Ovary (tissue), 9 donors: ENCODE measurements around the gene LRRC27. TPM values are rescaled to one million over a fixed set of nuclear protein-coding genes. Genes with fewer than 3 reads are reported as not detected.

Experiments
- DNase-seq, 5 donors: peaks; one replicate each; pipeline ENCODE4 v3.0.0-alpha.2; 2019 to 2020
- H3K27ac ChIP-seq, 2 donors: fragments of 200-600 bp; one replicate each; pipeline versions ENCODE4 v1.5.1 to v1.8.0; 2019 to 2022
- H3K27me3 ChIP-seq: fragments of 200-600 bp; one replicate; pipeline ENCODE4 v1.8.0; 2022
- H3K36me3 ChIP-seq: fragments of 200-600 bp; sonication (generic); one replicate; pipeline ENCODE4 v1.5.1; 2019
- H3K4me1 ChIP-seq: one replicate; pipeline ENCODE4 v1.8.1; 2013; ENCODE audit warnings: mild to moderate bottlenecking, moderate library complexity; ENCODE audit not compliant: insufficient read depth
- H3K4me3 ChIP-seq: fragments of 200-600 bp; sonication (generic); one replicate; pipeline ENCODE4 v1.5.1; 2017
- H3K9me3 ChIP-seq, 2 donors: fragments of 200-600 bp in 1 of 2; sonication (generic) in 1 of 2; one replicate each; pipeline versions ENCODE4 v1.5.1 to v1.8.1; 2013 to 2019; ENCODE audit warnings: mild to moderate bottlenecking in 1 of 2, moderate library complexity in 1 of 2
- EP300 ChIP-seq: sonication (generic); formaldehyde crosslinking; IDR thresholded peaks from one replicate; pipeline ENCODE4 v1.6.1; 2017; ENCODE audit warnings: antibody characterized with exemption
- POLR2A ChIP-seq: fragments of 450-650 bp; IDR thresholded peaks from one replicate; pipeline ENCODE4 v1.6.1; 2017; ENCODE audit warnings: antibody characterized with exemption, mild to moderate bottlenecking, moderate library complexity
- WGBS, 3 donors: extraction: QIAGEN DNeasy Blood & Tissue Kit in 1 of 3; methylation state at CpG; one replicate each; pipeline versions ENCODE4 v1.1.5 to v1.1.7; 2013 to 2017; 5-methylcytosine and 5-hydroxymethylcytosine counted together
- intact Hi-C, 4 donors: fragments of 100-400 bp; cut with DNase I; formaldehyde crosslinking; loops; one replicate each; pipeline versions ENCODE4 v1.11.0 to v1.15.1; 2022 to 2023
- polyA plus RNA-seq, 2 donors: library from polyadenylated mRNA; stranded (reverse); fragments of 200-250 nt in 1 of 2; fragments of 350-450 nt in 1 of 2; fragmentation: Illumina TruSeq in 1 of 2; extraction: RNeasy Lipid Tissue Mini Kit (QIAGEN cat#74804) in 1 of 2; gene quantifications; one replicate each; pipeline ENCODE4 v1.2.3, GENCODE V29; 2013 to 2014
- total RNA-seq, 7 donors: library from RNA; depleted of rRNA in 2 of 7; stranded (reverse); fragments of >200 nt in 2 of 7; fragmentation: NEBNext Ultra II Directional in 3 of 7; extraction: Animal tissue kit (Norgen Biotek cat#: 25700) in 3 of 7; gene quantifications; one replicate each; pipeline versions ENCODE4 v1.1.0 to v1.2.4, GENCODE V29; 2016 to 2023
- TF ChIP-seq, protein P1 (sequence below), 3 donors: fragments of 450-650 bp in 2 of 3; fragments of 200-600 bp in 1 of 3; IDR thresholded peaks; one replicate each; pipeline versions ENCODE4 v1.5.1 to v1.8.0; 2016 to 2022; ENCODE audit warnings: antibody characterized with exemption in 3 of 3, mild to moderate bottlenecking in 1 of 3
- donor health status: DM: no; HTN: no; CAD: no; lungs with moderate emphysema.
- donor health status: DM: no; HTN: no; CAD: no.
- donor health status: Bipolar disorder and iron deficiency.
- donor health status: DM: yes; HTN: yes; CAD: no.
- donor health status: DM: no; HTN: no; CAD: no.
- donor health status: DM: yes; HTN: yes; CAD: no.

LRRC27 gene
- total and polyA plus RNA-seq, 9 donors: 7.4 to 12.3 (median 9.3) TPM

DNA sequence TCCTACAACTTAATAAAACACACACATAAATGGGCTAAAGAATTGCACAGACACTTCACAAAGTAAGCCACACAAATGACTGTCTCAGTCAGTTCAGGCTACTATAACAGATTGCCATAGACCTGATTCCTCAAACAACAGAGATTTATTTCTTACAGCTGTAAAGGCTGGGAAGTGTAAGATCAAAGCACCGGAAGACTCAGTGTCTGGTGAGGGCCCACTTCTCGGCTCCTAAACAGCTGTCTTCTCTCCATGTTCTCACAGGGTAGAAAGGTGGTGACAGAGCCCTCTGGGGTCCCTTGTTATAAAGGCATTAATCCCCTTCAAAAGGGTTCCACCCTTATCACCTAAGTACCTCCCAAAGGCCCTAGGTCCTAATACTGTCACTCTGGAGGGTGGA, 42.6 kb upstream of the LRRC27 start:
- DNase-seq: no peak
- Histone ChIP-seq H3K27ac (no peak overlapping the region), H3K36me3 (no peaks in the 10 kb centered on the region), H3K27me3 (no peaks in the 10 kb centered on the region), H3K4me1 (no peaks in the 10 kb centered on the region), H3K9me3 (no peaks in the 10 kb centered on the region), H3K4me3 (no peak overlapping the region)
- TF ChIP-seq POLR2A: no peak
- WGBS, 3 donors: 61 to 74% (median 61%) methylated on average over 2 of the region's 2 CpGs
- intact Hi-C loops: no loop called here

DNA sequence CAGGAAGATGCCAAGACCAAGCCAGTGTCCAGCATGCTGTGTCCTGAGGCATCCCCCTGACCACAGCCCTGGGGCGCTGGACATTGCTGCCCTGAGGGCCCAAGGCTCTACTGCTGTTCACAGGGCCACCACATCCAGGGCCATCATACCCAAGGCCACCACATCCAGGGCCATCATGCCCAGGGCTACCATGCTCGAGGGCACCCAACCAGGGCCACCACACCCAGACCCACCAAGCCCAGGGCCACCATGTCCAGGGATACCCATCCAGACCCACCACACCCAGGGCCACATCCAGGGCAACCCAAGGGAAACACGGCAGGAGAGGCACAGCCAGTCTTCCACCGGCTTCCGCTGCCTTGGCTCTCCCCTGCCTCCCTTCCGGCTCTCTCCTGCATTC, 41.4 kb upstream of the LRRC27 start:
- Histone ChIP-seq H3K27me3 (no peaks in the 10 kb centered on the region), H3K4me3 (no peak overlapping the region), H3K4me1 (no peaks in the 10 kb centered on the region), H3K36me3 (no peaks in the 10 kb centered on the region), H3K27ac (no peak overlapping the region), H3K9me3 (no peaks in the 10 kb centered on the region)
- DNase-seq: peak in 1 of 5 donors; percentile 12
- TF ChIP-seq POLR2A (no peak), EP300 (no peak)
- TF ChIP-seq, protein P1, sequence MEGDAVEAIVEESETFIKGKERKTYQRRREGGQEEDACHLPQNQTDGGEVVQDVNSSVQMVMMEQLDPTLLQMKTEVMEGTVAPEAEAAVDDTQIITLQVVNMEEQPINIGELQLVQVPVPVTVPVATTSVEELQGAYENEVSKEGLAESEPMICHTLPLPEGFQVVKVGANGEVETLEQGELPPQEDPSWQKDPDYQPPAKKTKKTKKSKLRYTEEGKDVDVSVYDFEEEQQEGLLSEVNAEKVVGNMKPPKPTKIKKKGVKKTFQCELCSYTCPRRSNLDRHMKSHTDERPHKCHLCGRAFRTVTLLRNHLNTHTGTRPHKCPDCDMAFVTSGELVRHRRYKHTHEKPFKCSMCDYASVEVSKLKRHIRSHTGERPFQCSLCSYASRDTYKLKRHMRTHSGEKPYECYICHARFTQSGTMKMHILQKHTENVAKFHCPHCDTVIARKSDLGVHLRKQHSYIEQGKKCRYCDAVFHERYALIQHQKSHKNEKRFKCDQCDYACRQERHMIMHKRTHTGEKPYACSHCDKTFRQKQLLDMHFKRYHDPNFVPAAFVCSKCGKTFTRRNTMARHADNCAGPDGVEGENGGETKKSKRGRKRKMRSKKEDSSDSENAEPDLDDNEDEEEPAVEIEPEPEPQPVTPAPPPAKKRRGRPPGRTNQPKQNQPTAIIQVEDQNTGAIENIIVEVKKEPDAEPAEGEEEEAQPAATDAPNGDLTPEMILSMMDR (IDR thresholded peaks at IDR 0.05): no peak
- intact Hi-C loops: no loop called here
- 93 to 96% (median 94%) methylated on average over 6 of the region's 6 CpGs for WGBS, 3 donors

GRCh38 chr10:132291826-132292225, 40.2 kb upstream of the LRRC27 start:
- WGBS, 3 donors: 77 to 86% (median 80%) methylated on average over 5 of the region's 5 CpGs
- no peaks in the 10 kb centered on the region for H3K36me3 ChIP-seq
- H3K4me1 ChIP-seq: no peaks in the 10 kb centered on the region

DNA sequence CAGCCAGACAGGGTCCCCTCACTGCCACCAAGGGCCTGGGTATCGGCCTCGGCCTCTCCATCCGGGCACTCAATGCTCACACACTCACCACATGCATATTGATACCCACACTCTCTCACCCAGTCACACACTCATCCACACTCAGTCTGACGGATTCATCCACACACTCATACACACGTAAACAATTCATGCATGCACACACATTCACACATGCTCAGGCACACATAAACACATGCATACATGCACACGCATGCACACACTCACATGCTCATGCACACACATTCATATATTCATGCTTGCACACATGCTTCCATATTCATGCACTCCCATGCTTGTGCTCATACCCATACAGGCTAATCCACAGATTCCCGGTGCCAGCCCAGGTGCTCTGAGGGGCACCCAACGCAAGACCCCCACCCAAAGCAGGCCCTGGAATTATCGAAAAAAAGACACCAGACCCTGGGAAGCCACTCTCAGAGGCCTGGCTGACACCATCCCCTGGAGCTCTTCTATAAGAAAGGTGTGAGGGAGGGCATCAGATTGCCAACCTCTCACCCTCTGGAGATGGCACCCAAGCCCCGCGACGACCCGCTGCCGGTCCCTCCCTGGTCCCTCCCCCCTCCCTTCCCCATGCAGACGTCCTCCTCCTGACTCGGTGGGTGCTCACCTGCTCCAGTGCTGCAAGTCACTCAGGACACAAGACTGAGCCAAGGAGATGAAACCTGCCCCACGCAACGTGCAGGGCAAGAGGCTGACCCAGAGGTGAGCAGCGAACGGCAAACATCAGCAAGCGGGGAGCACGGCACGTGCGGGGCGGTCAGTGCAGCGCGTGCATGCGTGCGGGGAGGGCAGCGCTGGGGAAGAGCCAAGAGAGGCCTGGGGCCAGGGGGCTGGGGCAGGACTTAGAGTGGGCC, 39.4 kb upstream of the LRRC27 start:
- no peaks in the 10 kb centered on the region for H3K36me3 ChIP-seq
- TF ChIP-seq POLR2A: no peak
- TF ChIP-seq EP300: no peak
- TF ChIP-seq, protein P1 (IDR thresholded peaks at IDR 0.05): no peak
- H3K9me3 ChIP-seq: no peaks in the 10 kb centered on the region
- no peaks in the 10 kb centered on the region for H3K4me1 ChIP-seq
- peak in 2 of 5 donors; percentile 7 to 11 for DNase-seq
- WGBS, 3 donors: 75 to 83% (median 80%) methylated on average over 30 of the region's 30 CpGs
- intact Hi-C loops: no loop called here
- H3K4me3 ChIP-seq: no peak overlapping the region
- no peaks in the 10 kb centered on the region for H3K27me3 ChIP-seq
- no peak overlapping the region for H3K27ac ChIP-seq

More at GRCh38 chr10:132291826-132292225, 40.2 kb upstream of the LRRC27 start:
- intact Hi-C loops: no loop called here
- Histone ChIP-seq H3K9me3 (no peaks in the 10 kb centered on the region), H3K27me3 (no peaks in the 10 kb centered on the region), H3K4me3 (no peak overlapping the region), H3K27ac (no peak overlapping the region)
- DNase-seq: peak in 2 of 5 donors; percentile 10 to 16
- TF ChIP-seq EP300: no peak
- TF ChIP-seq POLR2A: no peak
- TF ChIP-seq, protein P1 (IDR thresholded peaks at IDR 0.05): no peak
